ENCODE data around the gene HK3.

The HK3 gene

GRCh38 chr5:176886336-176887251 is 12.6 kb downstream of the HK3 start:
- no peaks in the 10 kb centered on the region for H3K9me3 Mint-ChIP-seq
- H3K27ac Mint-ChIP-seq (ENCODE audit: low read depth), result no peak overlapping the region
- H3K4me3 Mint-ChIP-seq, result no peak overlapping the region
- peaks cover 8% of the 10 kb centered on the region for H3K4me1 Mint-ChIP-seq
- DNase-seq (ENCODE audit: low spot score in 2 of 2), result no peak
- no peak for ATAC-seq (replicated peaks; ENCODE audit: extremely low read depth, poor library complexity, severe bottlenecking)
- peaks cover 25% of the 10 kb centered on the region for H3K27me3 Mint-ChIP-seq
- H3K36me3 Mint-ChIP-seq (ENCODE audit: insufficient read depth), result no peaks in the 10 kb centered on the region

- H3K9me3 Mint-ChIP-seq, result no peaks in the 10 kb centered on the region
- DNase-seq (ENCODE audit: low spot score in 2 of 2), result no peak
- peaks cover 32% of the 10 kb centered on the region for H3K27me3 Mint-ChIP-seq
- no peak overlapping the region for H3K4me3 Mint-ChIP-seq
- H3K27ac Mint-ChIP-seq (ENCODE audit: low read depth), result no peak overlapping the region
- ATAC-seq (replicated peaks; ENCODE audit: extremely low read depth, poor library complexity, severe bottlenecking), result no peak
- H3K4me1 Mint-ChIP-seq, result peaks cover 8% of the 10 kb centered on the region
- H3K36me3 Mint-ChIP-seq (ENCODE audit: insufficient read depth), result no peaks in the 10 kb centered on the region
These were observed 14.6 kb downstream of the HK3 start for GRCh38 chr5:176884571-176884890.

GRCh38 chr5:176883700-176884570 is 15.2 kb downstream of the HK3 start:
- DNase-seq (ENCODE audit: low spot score in 2 of 2) (no peak), ATAC-seq (replicated peaks; ENCODE audit: extremely low read depth, poor library complexity, severe bottlenecking) (no peak)
- H3K4me1 Mint-ChIP-seq, result peaks cover 8% of the 10 kb centered on the region
- peaks cover 35% of the 10 kb centered on the region for H3K27me3 Mint-ChIP-seq
- H3K9me3 Mint-ChIP-seq, result no peaks in the 10 kb centered on the region
- H3K27ac Mint-ChIP-seq (ENCODE audit: low read depth), result no peak overlapping the region
- H3K4me3 Mint-ChIP-seq, result no peak overlapping the region
- no peaks in the 10 kb centered on the region for H3K36me3 Mint-ChIP-seq (ENCODE audit: insufficient read depth)

- Mint-ChIP-seq H3K36me3 (ENCODE audit: insufficient read depth) (no peaks in the 10 kb centered on the region), H3K27me3 (peaks cover 35% of the 10 kb centered on the region), H3K4me3 (no peak overlapping the region), H3K9me3 (no peaks in the 10 kb centered on the region), H3K27ac (ENCODE audit: low read depth) (no peak overlapping the region), H3K4me1 (peaks cover 8% of the 10 kb centered on the region)
- no peak for ATAC-seq (replicated peaks; ENCODE audit: extremely low read depth, poor library complexity, severe bottlenecking)
- no peak for DNase-seq (ENCODE audit: low spot score in 2 of 2)
These were observed 16.6 kb downstream of the HK3 start for GRCh38 chr5:176882567-176882903.

- H3K4me1 Mint-ChIP-seq, result peaks cover 8% of the 10 kb centered on the region
- ATAC-seq (replicated peaks; ENCODE audit: extremely low read depth, poor library complexity, severe bottlenecking) (no peak), DNase-seq (ENCODE audit: low spot score in 2 of 2) (no peak)
- H3K27me3 Mint-ChIP-seq, result peaks cover 35% of the 10 kb centered on the region
- H3K36me3 Mint-ChIP-seq (ENCODE audit: insufficient read depth), result no peaks in the 10 kb centered on the region
- no peaks in the 10 kb centered on the region for H3K9me3 Mint-ChIP-seq
- no peak overlapping the region for H3K27ac Mint-ChIP-seq (ENCODE audit: low read depth)
- no peak overlapping the region for H3K4me3 Mint-ChIP-seq
These were observed 17.2 kb downstream of the HK3 start for GRCh38 chr5:176881816-176882566.

GRCh38 chr5:176881021-176881749 is 18.0 kb downstream of the HK3 start:
- no peak for DNase-seq (ENCODE audit: low spot score in 2 of 2)
- H3K4me3 Mint-ChIP-seq, result no peak overlapping the region
- no peaks in the 10 kb centered on the region for H3K9me3 Mint-ChIP-seq
- H3K36me3 Mint-ChIP-seq (ENCODE audit: insufficient read depth), result no peaks in the 10 kb centered on the region
- peaks cover 12% of the 10 kb centered on the region for H3K4me1 Mint-ChIP-seq
- ATAC-seq (replicated peaks; ENCODE audit: extremely low read depth, poor library complexity, severe bottlenecking), result no peak
- peaks cover 43% of the 10 kb centered on the region for H3K27me3 Mint-ChIP-seq
- H3K27ac Mint-ChIP-seq (ENCODE audit: low read depth), result no peak overlapping the region

GRCh38 chr5:176880366-176881020 is 18.7 kb downstream of the HK3 start:
- Mint-ChIP-seq H3K27me3 (peaks cover 50% of the 10 kb centered on the region), H3K9me3 (no peaks in the 10 kb centered on the region), H3K27ac (ENCODE audit: low read depth) (no peak overlapping the region), H3K4me3 (no peak overlapping the region), H3K4me1 (peaks cover 19% of the 10 kb centered on the region), H3K36me3 (ENCODE audit: insufficient read depth) (no peaks in the 10 kb centered on the region)
- no peak for DNase-seq (ENCODE audit: low spot score in 2 of 2)
- ATAC-seq (replicated peaks; ENCODE audit: extremely low read depth, poor library complexity, severe bottlenecking), result no peak

- Mint-ChIP-seq H3K27me3 (peaks cover 55% of the 10 kb centered on the region), H3K27ac (ENCODE audit: low read depth) (no peak overlapping the region), H3K4me1 (peaks cover 22% of the 10 kb centered on the region), H3K4me3 (no peak overlapping the region), H3K9me3 (no peaks in the 10 kb centered on the region), H3K36me3 (ENCODE audit: insufficient read depth) (peaks cover 2% of the 10 kb centered on the region)
- DNase-seq (ENCODE audit: low spot score in 2 of 2), result no peak
- ATAC-seq (replicated peaks; ENCODE audit: extremely low read depth, poor library complexity, severe bottlenecking), result no peak
These were observed 19.3 kb downstream of the HK3 start for GRCh38 chr5:176879663-176880361.

- H3K4me1 Mint-ChIP-seq, result peaks cover 18% of the 10 kb centered on the region
- no peak for DNase-seq (ENCODE audit: low spot score in 2 of 2)
- H3K36me3 Mint-ChIP-seq (ENCODE audit: insufficient read depth), result peaks cover 3% of the 10 kb centered on the region
- no peak for ATAC-seq (replicated peaks; ENCODE audit: extremely low read depth, poor library complexity, severe bottlenecking)
- H3K27me3 Mint-ChIP-seq, result peaks cover 55% of the 10 kb centered on the region
- H3K9me3 Mint-ChIP-seq, result no peaks in the 10 kb centered on the region
- H3K27ac Mint-ChIP-seq (ENCODE audit: low read depth), result no peak overlapping the region
- no peak overlapping the region for H3K4me3 Mint-ChIP-seq
These were observed 20.1 kb downstream of the HK3 start for GRCh38 chr5:176878906-176879662.

- DNase-seq (ENCODE audit: low spot score in 2 of 2) (no peak), ATAC-seq (replicated peaks; ENCODE audit: extremely low read depth, poor library complexity, severe bottlenecking) (no peak)
- Mint-ChIP-seq H3K27ac (ENCODE audit: low read depth) (no peak overlapping the region), H3K9me3 (no peaks in the 10 kb centered on the region), H3K4me3 (no peak overlapping the region), H3K4me1 (peaks cover 22% of the 10 kb centered on the region), H3K27me3 (peaks cover 55% of the 10 kb centered on the region), H3K36me3 (ENCODE audit: insufficient read depth) (peaks cover 5% of the 10 kb centered on the region)
These were observed 20.7 kb downstream of the HK3 start for GRCh38 chr5:176878463-176878862.
